NT2/D1 (cell line): Measurements from ENCODE around the gene NOTCH2.

Source experiments
- SUZ12 ChIP-seq: IDR thresholded peaks from 2 replicates; pipeline ENCODE4 v1.6.1; 2011; ENCODE audit not compliant: insufficient read length, insufficient read depth; ENCODE audit errors: extremely low read depth
- YY1 ChIP-seq: IDR thresholded peaks from 2 replicates; pipeline ENCODE4 v1.6.1; 2011; ENCODE audit not compliant: insufficient read length, insufficient read depth
- ZNF274 ChIP-seq: IDR thresholded peaks from 2 replicates; pipeline ENCODE4 v1.6.1; 2011; ENCODE audit warnings: mild to moderate bottlenecking, low read depth, low read length

GRCh38 chr1:119935373-119935772 lies 134.1 kb downstream of the NOTCH2 start:
- no peak for TF ChIP-seq SUZ12
- TF ChIP-seq YY1: no peak
- TF ChIP-seq ZNF274: no peak
